ENCODE results near the gene TCTA. TPM values are rescaled to one million over a fixed set of nuclear protein-coding genes. Genes with fewer than 3 reads are reported as not detected.

Gene TCTA
- total RNA-seq, 1 experiment from 2014 or later: 17.2 TPM

- Mint-ChIP-seq H3K27ac (ENCODE audit: low read depth, unreplicated experiment) (peak overlapping the region; percentile 94), H3K36me3 (ENCODE audit: insufficient read depth, unreplicated experiment) (peaks cover 22% of the 10 kb centered on the region), H3K4me1 (ENCODE audit: insufficient read depth, unreplicated experiment) (peaks cover 37% of the 10 kb centered on the region), H3K4me3 (ENCODE audit: unreplicated experiment) (peak overlapping the region; percentile 90), H3K27me3 (ENCODE audit: insufficient read depth, unreplicated experiment) (no peaks in the 10 kb centered on the region), H3K9me3 (ENCODE audit: unreplicated experiment) (no peaks in the 10 kb centered on the region)
- intact Hi-C loops (cut with micrococcal nuclease): loop anchor here (5.0 kb wide), 1 partner anchor 33 kb away; no protein-coding TSS in a partner anchor
- BruUV-seq (replicated peaks): TSS peak; percentile 53
- TF ChIP-seq CTCF (IDR thresholded peaks at IDR 0.05; ENCODE audit: unreplicated experiment): no peak
- ChIA-PET POLR2A (interaction anchor here (0.5 to 3.2 kb wide), 21 partner anchors 10 to 903 kb away, joined by 3 to 49 read pairs (median 4); partner anchors contain the start of genes AMT, DAG1, GPX1 and NICN1), CTCF (interaction anchor here (1.0 kb wide), 1 partner anchor 70 kb away, joined by 5 read pairs; the partner anchor contains the start of gene USP4)
- DNase-seq (ENCODE audit: unreplicated experiment): no peak
Observed at GRCh38 chr3:49410066-49410845, 2.0 kb upstream of the TCTA start.

GRCh38 chr3:49410846-49411534 lies 1.2 kb upstream of the TCTA start:
- Mint-ChIP-seq H3K27ac (ENCODE audit: low read depth, unreplicated experiment) (peak overlapping the region; percentile 94), H3K27me3 (ENCODE audit: insufficient read depth, unreplicated experiment) (no peaks in the 10 kb centered on the region), H3K4me1 (ENCODE audit: insufficient read depth, unreplicated experiment) (peaks cover 34% of the 10 kb centered on the region), H3K36me3 (ENCODE audit: insufficient read depth, unreplicated experiment) (peaks cover 20% of the 10 kb centered on the region), H3K4me3 (ENCODE audit: unreplicated experiment) (peak overlapping the region; percentile 90), H3K9me3 (ENCODE audit: unreplicated experiment) (no peaks in the 10 kb centered on the region)
- intact Hi-C loops (cut with micrococcal nuclease): loop anchor here (5.0 kb wide), 1 partner anchor 34 kb away; no protein-coding TSS in a partner anchor
- no peak for TF ChIP-seq CTCF (IDR thresholded peaks at IDR 0.05; ENCODE audit: unreplicated experiment)
- no peak for DNase-seq (ENCODE audit: unreplicated experiment)
- BruUV-seq (replicated peaks): no TSS peak
- CTCF ChIA-PET: interaction anchor here (0.6 kb wide), 1 partner anchor 258 kb away, joined by 3 read pairs; no protein-coding TSS in a partner anchor
- POLR2A ChIA-PET: interaction anchor here (0.6 to 3.2 kb wide), 17 partner anchors 10 to 904 kb away, joined by 3 to 49 read pairs (median 15); partner anchors contain the start of genes AMT, ARIH2, DAG1 and GPX1

DNA sequence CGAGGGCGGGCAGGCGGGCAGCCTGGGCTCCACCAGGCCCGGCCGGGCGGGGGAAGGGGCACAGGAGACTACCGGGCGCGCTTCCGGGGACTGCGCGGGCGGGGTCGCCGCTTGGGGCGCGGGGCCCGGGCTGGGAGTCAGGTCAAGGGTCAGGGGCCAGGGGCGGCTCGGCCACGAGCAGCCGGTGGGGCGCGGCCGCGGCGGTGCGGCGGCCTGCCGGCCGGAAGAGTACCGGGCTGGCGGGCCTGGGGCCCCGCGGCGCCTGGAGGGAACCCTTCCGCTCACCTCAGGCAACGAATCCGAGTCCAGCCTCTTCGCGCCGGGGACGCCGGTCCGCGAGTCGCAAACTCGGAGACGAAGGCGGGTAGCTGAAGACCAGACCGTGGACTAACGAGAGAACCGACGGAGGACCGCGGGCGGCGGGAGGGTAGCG lies 672 bp upstream of the TCTA start:
- Mint-ChIP-seq H3K9me3 (ENCODE audit: unreplicated experiment) (no peaks in the 10 kb centered on the region), H3K36me3 (ENCODE audit: insufficient read depth, unreplicated experiment) (peaks cover 18% of the 10 kb centered on the region), H3K4me3 (ENCODE audit: unreplicated experiment) (peak overlapping the region; percentile 90), H3K27ac (ENCODE audit: low read depth, unreplicated experiment) (peak overlapping the region; percentile 94), H3K4me1 (ENCODE audit: insufficient read depth, unreplicated experiment) (peaks cover 35% of the 10 kb centered on the region), H3K27me3 (ENCODE audit: insufficient read depth, unreplicated experiment) (no peaks in the 10 kb centered on the region)
- ChIA-PET POLR2A (interaction anchor here (0.6 to 3.2 kb wide), 23 partner anchors 10 to 492 kb away, joined by 3 to 49 read pairs (median 10); partner anchors contain the start of genes AMT, ARIH2, DAG1 and GPX1), CTCF (interaction anchor here (0.6 kb wide), 2 partner anchors 259 to 1888 kb away, joined by 3 read pairs; no protein-coding TSS in a partner anchor)
- BruUV-seq (replicated peaks): no TSS peak
- no peak for DNase-seq (ENCODE audit: unreplicated experiment)
- intact Hi-C loops (cut with micrococcal nuclease): loop anchor here (5.0 kb wide), 1 partner anchor 34 kb away; no protein-coding TSS in a partner anchor
- TF ChIP-seq CTCF (IDR thresholded peaks at IDR 0.05; ENCODE audit: unreplicated experiment): no peak
